ENCODE measurements around the gene DHRS7. TPM values are rescaled to one million over a fixed set of nuclear protein-coding genes. Genes with fewer than 3 reads are reported as not detected.

The DHRS7 gene
- total RNA-seq, 1 donor from 2014 or later, result 76.5 TPM

- H3K36me3 Mint-ChIP-seq (ENCODE audit: insufficient read depth), result peaks cover 41% of the 10 kb centered on the region
- TF ChIP-seq CTCF (IDR thresholded peaks at IDR 0.05; ENCODE audit: unreplicated experiment), result no peak
- no peak overlapping the region for H3K4me3 Mint-ChIP-seq (ENCODE audit: low read depth)
- no peaks in the 10 kb centered on the region for H3K9me3 Mint-ChIP-seq (ENCODE audit: low read depth)
- DNase-seq (ENCODE audit: low spot score, unreplicated experiment), result no peak
- no peaks in the 10 kb centered on the region for H3K27me3 Mint-ChIP-seq
- H3K27ac Mint-ChIP-seq, result no peak overlapping the region
- H3K4me1 Mint-ChIP-seq (ENCODE audit: low read depth), result no peaks in the 10 kb centered on the region
Measured at GRCh38 chr14:60133487-60133886, 31.7 kb downstream of the DHRS7 start.

DNA sequence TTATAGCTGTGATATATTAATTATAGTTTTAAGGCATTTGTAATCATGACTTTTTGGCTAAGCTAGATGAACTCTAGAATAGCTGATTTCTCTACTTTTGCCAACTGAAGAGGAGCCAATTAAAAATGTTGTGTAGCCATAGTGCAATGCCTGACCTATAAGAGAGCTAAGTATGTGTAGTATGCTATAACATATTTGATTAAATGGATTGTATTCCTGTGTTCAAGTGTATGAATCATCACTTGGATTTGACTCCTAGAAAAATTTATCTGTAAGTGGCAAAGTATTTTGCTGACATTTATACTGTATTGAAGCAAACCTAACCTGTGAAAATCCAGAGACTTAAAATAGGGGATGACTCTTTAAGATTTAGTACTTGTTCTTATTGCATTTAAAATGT, 39.3 kb downstream of the DHRS7 start:
- H3K4me1 Mint-ChIP-seq (ENCODE audit: low read depth), result no peaks in the 10 kb centered on the region
- no peak for DNase-seq (ENCODE audit: low spot score, unreplicated experiment)
- H3K4me3 Mint-ChIP-seq (ENCODE audit: low read depth), result no peak overlapping the region
- no peak for TF ChIP-seq CTCF (IDR thresholded peaks at IDR 0.05; ENCODE audit: unreplicated experiment)
- H3K27ac Mint-ChIP-seq, result no peak overlapping the region
- H3K27me3 Mint-ChIP-seq, result no peaks in the 10 kb centered on the region
- peaks cover 48% of the 10 kb centered on the region for H3K36me3 Mint-ChIP-seq (ENCODE audit: insufficient read depth)
- no peaks in the 10 kb centered on the region for H3K9me3 Mint-ChIP-seq (ENCODE audit: low read depth)

- Mint-ChIP-seq H3K4me3 (ENCODE audit: low read depth) (no peak overlapping the region), H3K4me1 (ENCODE audit: low read depth) (no peaks in the 10 kb centered on the region), H3K36me3 (ENCODE audit: insufficient read depth) (peaks cover 13% of the 10 kb centered on the region), H3K27ac (no peak overlapping the region), H3K27me3 (no peaks in the 10 kb centered on the region), H3K9me3 (ENCODE audit: low read depth) (no peaks in the 10 kb centered on the region)
- TF ChIP-seq CTCF (IDR thresholded peaks at IDR 0.05; ENCODE audit: unreplicated experiment), result no peak
- no peak for DNase-seq (ENCODE audit: low spot score, unreplicated experiment)
Measured at GRCh38 chr14:60116181-60116580, 49.0 kb downstream of the DHRS7 start.

GRCh38 chr14:60114881-60115280, 50.3 kb downstream of the DHRS7 start:
- Mint-ChIP-seq H3K27ac (no peak overlapping the region), H3K36me3 (ENCODE audit: insufficient read depth) (peaks cover 16% of the 10 kb centered on the region), H3K9me3 (ENCODE audit: low read depth) (no peaks in the 10 kb centered on the region), H3K4me3 (ENCODE audit: low read depth) (no peak overlapping the region), H3K4me1 (ENCODE audit: low read depth) (no peaks in the 10 kb centered on the region), H3K27me3 (no peaks in the 10 kb centered on the region)
- no peak for DNase-seq (ENCODE audit: low spot score, unreplicated experiment)
- TF ChIP-seq CTCF (IDR thresholded peaks at IDR 0.05; ENCODE audit: unreplicated experiment), result no peak

GRCh38 chr14:60111732-60112131, 53.5 kb downstream of the DHRS7 start:
- peaks cover 27% of the 10 kb centered on the region for H3K36me3 Mint-ChIP-seq (ENCODE audit: insufficient read depth)
- DNase-seq (ENCODE audit: low spot score, unreplicated experiment), result no peak
- H3K4me1 Mint-ChIP-seq (ENCODE audit: low read depth), result no peaks in the 10 kb centered on the region
- H3K27ac Mint-ChIP-seq, result no peak overlapping the region
- peaks cover 4% of the 10 kb centered on the region for H3K9me3 Mint-ChIP-seq (ENCODE audit: low read depth)
- H3K27me3 Mint-ChIP-seq, result no peaks in the 10 kb centered on the region
- TF ChIP-seq CTCF (IDR thresholded peaks at IDR 0.05; ENCODE audit: unreplicated experiment), result no peak
- H3K4me3 Mint-ChIP-seq (ENCODE audit: low read depth), result no peak overlapping the region
